Epithelial cell of proximal tubule (primary cell): ENCODE data around the gene ETS1. TPM values are rescaled to one million over a fixed set of nuclear protein-coding genes. Genes with fewer than 3 reads are reported as not detected.

Experiments
- DNase-seq: peaks from one replicate; pipeline ENCODE4 v3.0.0-alpha.2; 2011; ENCODE audit warnings: low read depth
- H3K4me3 ChIP-seq: 2 replicates; pipeline ENCODE4 v1.5.1; 2011; ENCODE audit warnings: low read depth, mild to moderate bottlenecking, low read length
- total RNA-seq: library from RNA; depleted of rRNA; stranded (reverse); fragments of >200 nt; gene quantifications from 2 replicates; pipeline ENCODE4 v1.2.3, GENCODE V29; 2015
- TF ChIP-seq, protein P1 (sequence below): conservative IDR thresholded peaks from 2 replicates; pipeline ENCODE4 v1.5.1; 2012; ENCODE audit warnings: low read depth, mild to moderate bottlenecking, low read length

ETS1 gene
- total RNA-seq, 1 donor from 2014 or later, result 76.5 TPM

DNA sequence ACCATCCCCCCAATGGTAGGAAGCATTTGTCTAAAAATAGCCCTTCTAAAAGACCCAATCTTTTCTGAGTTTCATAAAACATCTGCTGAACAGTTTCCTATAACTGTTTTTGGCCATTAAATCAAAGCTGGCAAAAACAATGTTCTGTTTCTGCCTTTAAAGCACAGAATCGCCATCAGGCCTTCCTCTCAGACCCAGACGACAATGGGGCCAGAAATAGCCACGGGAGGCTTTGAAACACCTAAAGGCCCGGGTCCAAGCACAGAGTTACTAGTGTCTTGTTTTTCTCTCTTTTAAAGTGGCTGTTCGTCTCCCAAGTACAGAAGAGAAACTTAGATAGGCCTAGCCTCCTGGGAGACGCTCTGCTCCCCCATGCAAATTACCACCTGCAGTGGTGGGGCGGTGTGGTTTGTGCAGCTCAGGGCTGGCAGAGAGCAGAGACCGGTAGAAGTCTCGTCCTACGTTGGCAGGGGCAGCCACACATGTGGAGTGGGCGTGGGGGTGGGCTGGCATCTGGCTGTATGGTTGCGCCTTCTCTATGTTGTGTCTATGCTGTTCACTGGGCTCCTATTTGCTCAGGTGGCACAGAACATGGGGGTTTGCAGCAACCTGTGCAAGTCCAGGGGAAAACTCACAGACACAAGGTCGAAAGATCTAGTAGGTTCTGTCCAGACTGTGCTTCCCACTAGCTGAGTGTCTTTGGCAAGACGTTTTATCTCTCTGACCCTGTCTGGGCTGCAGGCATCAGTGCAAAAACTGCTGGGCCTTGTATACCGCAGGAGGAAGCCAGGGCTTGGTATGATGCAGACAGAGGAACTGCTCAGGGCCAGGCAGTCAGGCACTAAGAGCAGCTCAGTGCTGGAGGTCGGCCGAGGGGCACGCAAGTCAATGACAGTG, 23.6 kb upstream of the ETS1 start:
- H3K4me3 ChIP-seq, result no peak overlapping the region
- TF ChIP-seq, protein P1, sequence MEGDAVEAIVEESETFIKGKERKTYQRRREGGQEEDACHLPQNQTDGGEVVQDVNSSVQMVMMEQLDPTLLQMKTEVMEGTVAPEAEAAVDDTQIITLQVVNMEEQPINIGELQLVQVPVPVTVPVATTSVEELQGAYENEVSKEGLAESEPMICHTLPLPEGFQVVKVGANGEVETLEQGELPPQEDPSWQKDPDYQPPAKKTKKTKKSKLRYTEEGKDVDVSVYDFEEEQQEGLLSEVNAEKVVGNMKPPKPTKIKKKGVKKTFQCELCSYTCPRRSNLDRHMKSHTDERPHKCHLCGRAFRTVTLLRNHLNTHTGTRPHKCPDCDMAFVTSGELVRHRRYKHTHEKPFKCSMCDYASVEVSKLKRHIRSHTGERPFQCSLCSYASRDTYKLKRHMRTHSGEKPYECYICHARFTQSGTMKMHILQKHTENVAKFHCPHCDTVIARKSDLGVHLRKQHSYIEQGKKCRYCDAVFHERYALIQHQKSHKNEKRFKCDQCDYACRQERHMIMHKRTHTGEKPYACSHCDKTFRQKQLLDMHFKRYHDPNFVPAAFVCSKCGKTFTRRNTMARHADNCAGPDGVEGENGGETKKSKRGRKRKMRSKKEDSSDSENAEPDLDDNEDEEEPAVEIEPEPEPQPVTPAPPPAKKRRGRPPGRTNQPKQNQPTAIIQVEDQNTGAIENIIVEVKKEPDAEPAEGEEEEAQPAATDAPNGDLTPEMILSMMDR, result no peak
- no peak for DNase-seq

GRCh38 chr11:128609785-128610184, 22.4 kb upstream of the ETS1 start:
- TF ChIP-seq, protein P1, result no peak
- no peak overlapping the region for H3K4me3 ChIP-seq
- no peak for DNase-seq

DNA sequence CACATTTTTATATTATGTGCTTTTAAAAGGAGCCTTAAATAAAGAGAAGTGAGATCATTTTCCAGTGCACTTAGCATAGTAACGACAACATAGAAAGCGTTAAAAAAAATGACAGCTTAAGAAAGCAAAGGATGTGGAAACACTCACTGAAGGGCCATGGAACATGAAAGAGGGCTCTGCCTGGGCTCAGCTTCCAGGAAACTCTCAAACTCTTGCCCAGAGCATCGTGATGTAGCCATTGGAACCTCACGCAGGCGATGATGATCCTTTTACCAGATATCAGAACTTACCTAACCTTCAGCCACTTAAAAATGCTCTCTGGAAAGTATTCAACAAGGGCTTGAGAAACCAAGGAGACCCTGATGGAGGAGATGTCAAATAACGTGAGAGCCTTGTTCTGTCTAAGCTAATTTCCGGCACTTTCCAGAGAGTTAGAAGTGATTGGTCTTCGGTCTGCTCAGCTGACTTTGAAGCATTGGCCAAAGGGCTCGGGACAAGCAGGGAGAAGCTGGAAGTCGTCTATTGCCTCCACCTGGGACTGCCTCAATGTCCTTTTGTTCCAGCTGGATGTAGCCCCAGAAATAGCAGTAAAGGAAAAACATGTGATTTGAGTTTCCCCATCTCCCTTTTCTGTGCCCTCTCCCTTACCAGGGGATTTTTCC, 21.5 kb upstream of the ETS1 start:
- no peak for DNase-seq
- TF ChIP-seq, protein P1, result no peak
- H3K4me3 ChIP-seq, result no peak overlapping the region

DNA sequence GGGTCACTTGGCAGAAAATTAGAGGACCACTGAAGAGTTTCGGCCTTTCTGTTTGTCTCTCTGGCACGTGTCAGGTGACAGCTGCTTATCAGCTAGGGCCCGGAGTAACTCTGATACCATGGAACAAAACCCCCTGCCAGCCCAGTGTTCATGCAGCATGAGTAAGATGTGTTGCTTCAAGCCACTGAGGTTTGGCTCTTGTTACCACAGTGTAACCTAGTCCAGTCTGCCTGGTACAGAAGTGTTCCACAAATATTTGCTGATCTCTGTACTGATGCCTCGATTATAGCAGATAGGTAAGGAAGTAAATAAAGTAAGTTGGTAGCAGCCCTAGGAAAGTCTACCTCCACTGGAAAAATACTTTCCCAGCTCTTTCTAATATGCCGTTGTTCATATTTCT, 20.5 kb upstream of the ETS1 start:
- TF ChIP-seq, protein P1, result no peak
- DNase-seq, result no peak

GRCh38 chr11:128604723-128605122, 17.4 kb upstream of the ETS1 start:
- TF ChIP-seq, protein P1, result no peak
- H3K4me3 ChIP-seq, result no peak overlapping the region
- no peak for DNase-seq

More for the DNA sequence above, 20.5 kb upstream of the ETS1 start:
- H3K4me3 ChIP-seq, result no peak overlapping the region

DNA sequence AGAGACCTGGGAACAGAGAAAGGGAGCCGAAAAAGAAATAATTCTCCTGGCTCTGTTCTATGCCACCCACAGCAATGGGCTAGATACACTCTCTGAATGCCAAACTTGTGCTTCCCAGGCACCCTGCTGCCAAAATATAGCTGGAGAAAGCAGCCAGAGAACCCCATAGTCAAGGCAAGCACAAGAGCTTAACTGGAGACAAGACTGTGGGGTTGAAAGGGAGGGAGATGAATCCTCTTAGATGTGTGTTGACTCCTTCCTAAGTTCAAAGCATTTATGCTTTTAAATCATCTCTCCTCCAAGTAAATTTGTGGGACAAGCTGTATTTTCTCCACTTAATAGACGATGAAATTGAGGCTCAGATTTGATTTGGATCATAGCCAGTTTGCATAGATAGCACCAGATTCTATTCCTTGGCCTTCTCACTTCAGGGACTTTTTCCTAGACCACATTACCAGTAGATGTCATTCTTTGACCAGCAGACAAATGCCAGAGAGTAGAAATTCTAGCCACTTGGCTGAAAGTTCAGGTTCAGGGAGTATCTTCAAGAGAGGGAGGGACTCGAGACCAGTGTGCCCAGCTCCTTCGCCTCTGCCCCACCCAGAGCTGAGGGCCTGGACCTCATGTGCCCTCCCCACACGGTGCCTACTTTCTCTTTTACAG, 16.5 kb upstream of the ETS1 start:
- TF ChIP-seq, protein P1, result no peak
- DNase-seq, result no peak
- H3K4me3 ChIP-seq, result no peak overlapping the region
